Transverse colon (tissue), 4 donors: Measurements from ENCODE around the gene PTPN11. TPM values are rescaled to one million over a fixed set of nuclear protein-coding genes. Genes with fewer than 3 reads are reported as not detected.

Experiments
- DNase-seq: peaks from one replicate; pipeline ENCODE4 v3.0.0-alpha.2; 2019
- H3K27ac ChIP-seq, 4 donors: fragments of 200-600 bp; sonication (generic); 2 replicates each; pipeline ENCODE4 v1.5.1; 2016 to 2018; ENCODE audit warnings: inconsistent platforms in 4 of 4
- H3K27me3 ChIP-seq: fragments of 200-600 bp; sonication (generic); 2 replicates; pipeline ENCODE4 v1.5.1; 2017; ENCODE audit warnings: inconsistent platforms
- H3K36me3 ChIP-seq, 4 donors: fragments of 200-600 bp; sonication (generic); 2 replicates each; pipeline ENCODE4 v1.5.1; 2017 to 2019; ENCODE audit warnings: inconsistent platforms in 4 of 4
- H3K4me1 ChIP-seq, 4 donors: fragments of 200-600 bp; sonication (generic); 2 replicates each; pipeline ENCODE4 v1.5.1; 2017 to 2020; ENCODE audit warnings: inconsistent platforms in 4 of 4
- H3K4me3 ChIP-seq, 4 donors: fragments of 200-600 bp; sonication (generic); 1 replicate in 1 of 4; 2 replicates in 3 of 4; pipeline versions ENCODE4 v1.5.1 to v1.6.1; 2017 to 2019; ENCODE audit warnings: inconsistent platforms in 4 of 4
- H3K9me3 ChIP-seq, 2 donors: fragments of 200-600 bp; sonication (generic); 2 replicates each; pipeline ENCODE4 v1.5.1; 2017 to 2019; ENCODE audit warnings: inconsistent platforms in 2 of 2
- CTCF ChIP-seq, 5 experiments: fragments of 200-600 bp in 3 of 5; fragments of 450-650 bp in 2 of 5; sonication (generic) in 3 of 5; IDR thresholded peaks; 1 replicate in 2 of 5; 2 replicates in 3 of 5; pipeline ENCODE4 v1.5.1; 2016 to 2017; ENCODE audit warnings: antibody characterized with exemption in 5 of 5, inconsistent platforms in 3 of 5, mild to moderate bottlenecking in 2 of 5, moderate library complexity in 1 of 5
- EP300 ChIP-seq: sonication (generic); formaldehyde crosslinking; IDR thresholded peaks from one replicate; pipeline ENCODE4 v1.6.1; 2017; ENCODE audit warnings: antibody characterized with exemption, low read depth
- POLR2A ChIP-seq: fragments of 450-650 bp; IDR thresholded peaks from one replicate; pipeline ENCODE4 v1.6.1; 2016; ENCODE audit warnings: antibody characterized with exemption, mild to moderate bottlenecking, moderate library complexity
- POLR2AphosphoS5 ChIP-seq, 3 donors: sonication (generic); formaldehyde crosslinking; IDR thresholded peaks; one replicate each; pipeline ENCODE4 v1.6.1; 2016; ENCODE audit warnings: antibody characterized with exemption in 3 of 3
- WGBS, 2 donors: methylation state at CpG; one replicate each; pipeline ENCODE4 v1.1.5; 2018; ENCODE audit warnings: low coverage in 1 of 2; 5-methylcytosine and 5-hydroxymethylcytosine counted together
- in situ Hi-C, 4 donors: fragments of 200-750 bp; cut with MboI; loops; one replicate each; pipeline versions ENCODE4 v1.15.0 to v1.15.1; 2017; ENCODE audit warnings: low sequenced_read_pairs in 3 of 4, low pct_ligation_motif_present in 1 of 4, low pct_unique_long_range_greater_than_20kb in 1 of 4
- intact Hi-C: fragments of 100-400 bp; cut with DNase I; formaldehyde crosslinking; loops from one replicate; pipeline ENCODE4 v1.15.1; 2023; ENCODE audit warnings: low total_unique reads
- total RNA-seq, 4 donors: library from RNA; depleted of rRNA; stranded (reverse); fragments of >200 nt; gene quantifications; one replicate each; pipeline ENCODE4 v1.1.0, GENCODE V29; 2016

Gene PTPN11
- total RNA-seq, 4 donors from 2014 or later, result 46.4 to 56.7 (median 50.3) TPM

GRCh38 chr12:112538740-112539139 is 120.0 kb downstream of the PTPN11 start:
- Histone ChIP-seq H3K36me3 (no peaks in the 10 kb centered on the region), H3K9me3 (no peaks in the 10 kb centered on the region), H3K4me3 (no peak overlapping the region), H3K27ac (no peak overlapping the region), H3K4me1 (no peaks in the 10 kb centered on the region), H3K27me3 (no peaks in the 10 kb centered on the region)
- no peak for DNase-seq
- in situ Hi-C loops (no loop called here), intact Hi-C loops (no loop called here)
- WGBS, 2 donors, result 53 to 71% methylated on average over 1 to 2 of the region's 2 CpGs
- no peak for TF ChIP-seq POLR2AphosphoS5 (IDR thresholded peaks at IDR 0.05)
- TF ChIP-seq POLR2A, result no peak
- TF ChIP-seq CTCF (IDR thresholded peaks at IDR 0.05), result no peak

GRCh38 chr12:112539221-112539620 is 120.5 kb downstream of the PTPN11 start:
- Histone ChIP-seq H3K4me1 (no peaks in the 10 kb centered on the region), H3K9me3 (no peaks in the 10 kb centered on the region), H3K4me3 (no peak overlapping the region), H3K27ac (no peak overlapping the region), H3K27me3 (no peaks in the 10 kb centered on the region), H3K36me3 (no peaks in the 10 kb centered on the region)
- DNase-seq, result no peak
- no peak for TF ChIP-seq POLR2AphosphoS5 (IDR thresholded peaks at IDR 0.05)
- TF ChIP-seq EP300, result no peak
- no peak for TF ChIP-seq POLR2A
- TF ChIP-seq CTCF (IDR thresholded peaks at IDR 0.05), result no peak
- WGBS, 2 donors, result 50 to 54% methylated on average over 3 of the region's 3 CpGs
- in situ Hi-C loops, result no loop called here
- intact Hi-C loops, result no loop called here

- H3K9me3 ChIP-seq, result no peaks in the 10 kb centered on the region
- H3K36me3 ChIP-seq, result no peaks in the 10 kb centered on the region
- TF ChIP-seq EP300, result no peak
- DNase-seq, result no peak
- H3K4me1 ChIP-seq, result no peaks in the 10 kb centered on the region
- in situ Hi-C loops, result no loop called here
- no peak overlapping the region for H3K4me3 ChIP-seq
- H3K27ac ChIP-seq, result no peak overlapping the region
- H3K27me3 ChIP-seq, result no peaks in the 10 kb centered on the region
- 57% methylated on average over 5 of the region's 5 CpGs; no CpG with 5 or more reads in 1 of the 2 donors for WGBS, 2 donors
- intact Hi-C loops, result no loop called here
These were observed 121.3 kb downstream of the PTPN11 start for GRCh38 chr12:112540021-112540420.

GRCh38 chr12:112543751-112544150 is 125.0 kb downstream of the PTPN11 start:
- intact Hi-C loops, result no loop called here
- Histone ChIP-seq H3K36me3 (no peaks in the 10 kb centered on the region), H3K4me3 (no peak overlapping the region), H3K27me3 (no peaks in the 10 kb centered on the region), H3K4me1 (no peaks in the 10 kb centered on the region), H3K27ac (no peak overlapping the region), H3K9me3 (no peaks in the 10 kb centered on the region)
- TF ChIP-seq POLR2AphosphoS5 (IDR thresholded peaks at IDR 0.05), result no peak
- TF ChIP-seq EP300, result no peak
- TF ChIP-seq POLR2A, result no peak
- no peak for TF ChIP-seq CTCF (IDR thresholded peaks at IDR 0.05)
- in situ Hi-C loops, result no loop called here
- 68 to 71% methylated on average over 3 to 4 of the region's 4 CpGs for whole genome bisulfite sequencing, 2 donors
- no peak for DNase-seq

- H3K27me3 ChIP-seq, result no peaks in the 10 kb centered on the region
- no peak for DNase-seq
- H3K36me3 ChIP-seq, result no peaks in the 10 kb centered on the region
- H3K4me1 ChIP-seq, result no peaks in the 10 kb centered on the region
- 82 to 92% methylated on average over 2 to 6 of the region's 6 CpGs for WGBS, 2 donors
- in situ Hi-C loops (no loop called here), intact Hi-C loops (no loop called here)
- H3K9me3 ChIP-seq, result no peaks in the 10 kb centered on the region
- H3K4me3 ChIP-seq, result no peak overlapping the region
- H3K27ac ChIP-seq, result no peak overlapping the region
- TF ChIP-seq EP300, result no peak
- no peak for TF ChIP-seq CTCF (IDR thresholded peaks at IDR 0.05)
These were observed 127.6 kb downstream of the PTPN11 start for GRCh38 chr12:112546339-112546738.
